Frontal cortex (tissue), 4 donors: Measurements from ENCODE around the gene HOXA7. TPM values are rescaled to one million over a fixed set of nuclear protein-coding genes. Genes with fewer than 3 reads are reported as not detected.

Experiments
- DNase-seq, 2 donors: peaks; one replicate each; pipeline ENCODE4 v3.0.0; 2012; ENCODE audit warnings: low spot score in 2 of 2
- FAIRE-seq: peaks from 2 replicates; lab custom pipeline; 2012; peaks lifted over from hg19 to GRCh38; lab: Jason Lieb, UNC
- total RNA-seq: library from RNA; depleted of rRNA; stranded (reverse); fragments of >200 nt; gene quantifications from one replicate; pipeline ENCODE4 v1.2.3, GENCODE V29; 2014
- donor health status: control.
- donor health status: control.
- donor health status: control.

The HOXA7 gene
- total RNA-seq, 1 donor from 2014 or later = not detected

DNA sequence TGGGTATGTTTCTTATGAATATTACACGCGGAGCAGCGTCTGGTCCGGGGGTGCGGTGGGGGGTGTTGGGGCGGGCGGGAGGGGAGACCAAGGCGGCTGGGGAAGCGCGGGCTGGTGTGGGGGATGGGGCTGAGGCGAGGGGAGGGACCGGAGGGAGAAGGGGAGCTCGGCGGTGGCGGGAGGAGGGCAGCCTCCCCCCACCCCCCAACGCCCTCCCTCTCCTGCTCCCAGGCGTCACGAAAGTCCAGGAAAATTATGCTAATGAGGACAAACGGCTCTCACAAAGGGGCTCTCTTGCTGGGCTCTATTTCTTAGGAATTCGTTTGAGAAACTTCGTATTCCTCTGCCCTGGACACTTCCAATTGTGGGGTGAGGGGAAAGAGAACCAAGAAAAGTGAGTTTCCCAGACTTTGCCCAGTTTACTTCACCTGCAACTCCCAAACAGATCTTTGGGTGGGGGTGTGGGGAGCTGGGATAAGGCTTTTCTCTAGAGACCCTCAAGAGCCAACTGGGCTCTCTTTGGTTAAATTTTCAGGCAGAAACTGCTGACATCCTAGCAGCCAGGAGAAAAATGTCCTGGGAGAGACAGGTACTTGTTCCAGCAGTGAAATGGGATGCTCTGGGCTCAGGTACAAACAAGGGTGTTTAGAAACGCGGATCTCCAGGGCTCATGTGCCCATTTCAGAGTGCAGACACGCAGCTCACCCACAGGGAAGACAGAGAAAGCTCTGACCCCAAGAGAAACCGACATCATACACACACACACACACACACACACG lies 42.3 kb downstream of the HOXA7 start:
- FAIRE-seq (no peak), DNase-seq (no peak)

GRCh38 chr7:27112955-27113949 lies 43.2 kb downstream of the HOXA7 start:
- FAIRE-seq (no peak), DNase-seq (no peak)

DNA sequence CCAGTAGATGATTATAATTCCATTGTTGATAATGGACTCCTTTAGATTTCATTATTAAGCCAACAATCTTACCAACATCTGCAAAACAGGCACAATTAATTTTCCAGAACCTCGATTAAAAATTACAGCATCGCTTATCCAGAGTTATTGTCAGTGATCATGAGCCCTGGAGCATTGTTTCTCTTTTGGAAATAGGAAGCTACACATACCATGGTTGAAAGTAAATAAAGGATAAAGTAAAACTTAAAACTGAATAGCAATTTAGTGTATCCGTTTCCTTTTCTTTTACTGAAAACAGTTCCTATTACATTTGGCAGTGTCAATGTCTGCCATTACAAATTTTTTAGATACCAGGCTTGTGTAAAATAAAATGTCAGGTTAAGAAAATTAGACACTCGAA lies 44.1 kb downstream of the HOXA7 start:
- no peak for FAIRE-seq
- no peak for DNase-seq

- DNase-seq = no peak
- no peak for FAIRE-seq
Measured at GRCh38 chr7:27111751-27112277, 44.7 kb downstream of the HOXA7 start.

DNA sequence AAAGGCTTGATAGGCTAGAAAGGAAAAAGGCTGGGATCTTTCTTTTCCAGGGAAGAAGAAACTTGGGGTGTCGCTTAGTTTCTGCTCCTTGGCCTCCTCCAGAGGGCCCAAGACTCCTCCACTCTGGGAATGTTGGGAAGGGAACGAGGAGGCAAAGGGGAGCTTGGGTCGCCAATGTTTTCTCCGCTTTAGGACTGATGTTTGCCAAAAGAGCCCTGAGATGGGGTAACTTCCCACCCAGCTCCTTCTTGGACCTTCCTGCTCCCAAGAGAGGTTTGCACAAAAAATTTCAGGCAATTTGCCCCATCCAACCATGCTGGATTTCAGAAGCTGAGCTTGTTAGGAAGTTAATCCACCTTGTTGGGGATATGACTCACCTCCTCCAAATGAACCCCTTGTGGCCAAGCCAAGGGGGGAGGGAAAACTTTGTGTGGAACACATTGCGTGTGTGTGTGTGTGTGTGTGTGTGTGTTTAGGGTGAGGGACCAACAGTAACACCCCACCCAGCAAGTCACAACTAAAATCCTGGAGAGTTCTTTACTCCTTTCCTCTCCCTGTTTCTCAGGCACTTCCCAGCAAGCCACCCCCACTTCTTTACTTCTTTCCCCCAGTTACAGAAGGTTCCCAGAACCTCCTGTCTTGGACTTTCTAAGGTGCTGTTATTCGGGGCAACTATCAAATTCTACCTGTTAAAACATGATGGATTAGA lies 45.3 kb downstream of the HOXA7 start:
- no peak for FAIRE-seq
- DNase-seq = no peak

DNA sequence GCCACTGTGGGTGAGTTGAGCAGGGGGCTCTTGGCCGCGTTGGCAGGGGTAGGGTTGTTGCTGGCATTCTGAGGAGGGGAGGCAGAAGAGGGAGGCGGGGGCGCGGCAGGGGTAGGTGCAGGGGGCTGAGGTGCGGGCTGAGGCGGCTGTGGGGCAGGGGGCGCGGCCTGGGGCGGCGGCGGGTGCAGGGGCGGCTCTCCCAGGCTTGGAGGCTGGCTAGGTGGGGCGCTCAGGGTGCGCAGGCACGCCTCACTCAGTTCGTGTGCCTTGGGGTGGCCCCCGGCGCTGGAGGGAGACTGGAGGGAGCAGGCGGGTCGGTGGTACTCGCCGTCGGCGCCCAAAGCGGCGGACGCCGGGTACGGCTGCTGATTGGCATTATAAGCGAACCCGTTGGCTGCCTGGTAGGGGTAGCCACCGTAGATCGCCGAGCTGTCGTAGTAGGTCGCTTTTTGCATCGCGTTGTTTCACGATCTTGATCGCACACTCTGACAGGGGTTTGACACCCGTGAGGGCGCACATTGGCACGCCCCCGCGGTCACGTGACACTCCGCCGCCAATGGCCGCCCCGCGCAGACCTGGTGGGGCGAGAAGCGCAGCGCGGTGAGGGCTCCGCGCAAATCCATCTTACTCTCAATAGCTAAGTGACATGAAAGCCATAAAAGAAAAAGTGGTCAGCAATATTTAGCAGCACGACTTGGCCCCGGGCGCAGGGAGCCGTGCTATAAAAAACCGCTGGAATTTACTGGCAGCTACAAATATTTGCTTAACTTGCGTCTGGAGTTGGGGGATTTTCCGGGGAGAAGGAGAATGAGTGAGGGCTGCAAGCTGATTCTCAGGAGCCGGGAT lies 46.1 kb downstream of the HOXA7 start:
- DNase-seq (no peak), FAIRE-seq (no peak)

- DNase-seq (no peak), FAIRE-seq (no peak)
Measured at GRCh38 chr7:27109466-27110185, 46.8 kb downstream of the HOXA7 start.

- no peak for DNase-seq
- no peak for FAIRE-seq
Measured at GRCh38 chr7:27108390-27109127, 47.9 kb downstream of the HOXA7 start.

- FAIRE-seq = no peak
- DNase-seq = no peak
Measured at GRCh38 chr7:27107391-27108381, 48.8 kb downstream of the HOXA7 start.

GRCh38 chr7:27106901-27107240 lies 49.6 kb downstream of the HOXA7 start:
- FAIRE-seq = no peak
- DNase-seq = no peak

GRCh38 chr7:27106181-27106900 lies 50.1 kb downstream of the HOXA7 start:
- DNase-seq = no peak
- no peak for FAIRE-seq

GRCh38 chr7:27105301-27106031 lies 51.0 kb downstream of the HOXA7 start:
- DNase-seq = no peak
- no peak for FAIRE-seq

GRCh38 chr7:27104341-27105058 lies 52.0 kb downstream of the HOXA7 start:
- FAIRE-seq (no peak), DNase-seq (no peak)
